ENCODE results near the gene SNUPN. TPM values are rescaled to one million over a fixed set of nuclear protein-coding genes. Genes with fewer than 3 reads are reported as not detected.
A peak's percentile ranks its signal among the peaks of the same experiment; 100 is the strongest.

Gene SNUPN
- 32.7 and 40.9 TPM in 2 replicates for total RNA-seq

DNA sequence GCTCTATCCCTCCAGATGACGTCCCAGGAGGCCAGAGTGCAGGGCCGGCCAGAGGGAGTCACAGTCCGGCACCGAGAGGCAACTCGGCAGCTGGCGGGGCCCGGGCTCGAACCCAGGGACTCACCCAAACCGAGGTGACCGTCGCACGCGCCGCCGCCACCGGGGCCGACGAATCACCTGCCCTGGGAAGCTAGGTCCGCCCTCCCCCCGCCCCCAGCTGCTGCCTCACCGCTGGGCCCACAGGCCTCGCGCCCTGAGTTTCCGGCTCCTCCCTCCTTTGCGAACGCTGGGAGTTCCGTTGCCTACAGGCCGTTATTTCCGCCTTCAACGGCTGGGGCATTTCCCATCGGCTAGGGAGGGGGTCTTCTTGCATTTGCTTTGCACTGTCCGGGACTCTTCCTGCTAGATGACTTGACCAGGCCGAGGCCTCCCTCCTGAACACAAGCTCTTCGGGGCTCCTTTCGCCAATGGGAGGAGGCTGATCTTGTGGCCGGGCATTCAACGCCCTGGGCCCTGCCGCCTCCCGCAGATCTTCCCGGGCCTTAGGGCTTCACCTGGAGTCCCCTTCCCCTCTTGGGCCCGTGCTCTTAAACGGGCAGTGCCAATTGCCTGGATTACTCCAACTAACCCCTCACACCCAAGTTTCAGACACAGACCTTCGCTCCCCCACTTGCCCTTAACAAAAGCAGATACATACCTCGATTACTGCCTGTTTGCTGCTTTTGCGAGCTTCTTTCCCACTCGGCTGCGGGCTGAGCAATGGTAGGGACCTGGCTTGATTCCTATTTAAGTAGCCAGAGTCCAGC, at the start of gene SNUPN:
Gene SNUPN, minus strand, starts transcription at position 184 of the 806 bp plus-strand sequence. CDS start 4,674 bp downstream, outside the sequence.
- intact Hi-C loops (cut with micrococcal nuclease): loop anchor here (1.0 to 10.0 kb wide), 6 partner anchors 15 to 841 kb away; partner anchors contain the start of genes CSK, IMP3, MAN2C1 and PTPN9
- Mint-ChIP-seq H3K4me3 (ENCODE audit: low read depth) (peak within 1 kb of the TSS; percentile 92), H3K27me3 (ENCODE audit: low read depth) (no peaks in the 10 kb centered on the region), H3K36me3 (ENCODE audit: low read depth) (peaks cover 14% of the 10 kb centered on the region), H3K27ac (peak within 1 kb of the TSS; percentile 97), H3K4me1 (ENCODE audit: low read depth) (peaks cover 33% of the 10 kb centered on the region), H3K9me3 (no peaks in the 10 kb centered on the region)
- DNase-seq (ENCODE audit: low spot score): peak; percentile 88

DNA sequence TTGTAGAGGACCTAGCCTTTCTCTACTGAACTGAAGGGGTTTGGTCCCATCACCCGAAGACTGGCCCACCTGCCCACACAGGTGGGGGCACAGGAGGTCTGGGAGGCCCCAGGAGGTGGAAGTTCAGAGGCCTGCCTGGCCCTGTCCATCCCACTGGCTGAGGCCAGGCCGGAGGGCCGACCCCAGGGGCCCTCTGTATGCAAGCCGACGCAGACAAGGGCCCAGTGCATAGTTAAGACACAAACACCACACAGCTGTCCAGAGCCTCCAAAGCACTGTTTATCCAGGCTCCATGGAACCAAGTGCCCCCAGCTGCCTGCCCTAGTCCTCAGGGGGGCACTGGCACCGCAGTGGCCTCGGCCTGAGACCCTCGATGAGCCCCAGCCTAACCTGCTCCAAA, 48.8 kb upstream of the SNUPN start:
- Mint-ChIP-seq H3K9me3 (no peaks in the 10 kb centered on the region), H3K36me3 (ENCODE audit: low read depth) (no peaks in the 10 kb centered on the region), H3K4me3 (ENCODE audit: low read depth) (no peak overlapping the region), H3K27ac (no peak overlapping the region), H3K4me1 (ENCODE audit: low read depth) (no peaks in the 10 kb centered on the region), H3K27me3 (ENCODE audit: low read depth) (no peaks in the 10 kb centered on the region)
- DNase-seq (ENCODE audit: low spot score): no peak
- intact Hi-C loops (cut with micrococcal nuclease): no loop called here

DNA sequence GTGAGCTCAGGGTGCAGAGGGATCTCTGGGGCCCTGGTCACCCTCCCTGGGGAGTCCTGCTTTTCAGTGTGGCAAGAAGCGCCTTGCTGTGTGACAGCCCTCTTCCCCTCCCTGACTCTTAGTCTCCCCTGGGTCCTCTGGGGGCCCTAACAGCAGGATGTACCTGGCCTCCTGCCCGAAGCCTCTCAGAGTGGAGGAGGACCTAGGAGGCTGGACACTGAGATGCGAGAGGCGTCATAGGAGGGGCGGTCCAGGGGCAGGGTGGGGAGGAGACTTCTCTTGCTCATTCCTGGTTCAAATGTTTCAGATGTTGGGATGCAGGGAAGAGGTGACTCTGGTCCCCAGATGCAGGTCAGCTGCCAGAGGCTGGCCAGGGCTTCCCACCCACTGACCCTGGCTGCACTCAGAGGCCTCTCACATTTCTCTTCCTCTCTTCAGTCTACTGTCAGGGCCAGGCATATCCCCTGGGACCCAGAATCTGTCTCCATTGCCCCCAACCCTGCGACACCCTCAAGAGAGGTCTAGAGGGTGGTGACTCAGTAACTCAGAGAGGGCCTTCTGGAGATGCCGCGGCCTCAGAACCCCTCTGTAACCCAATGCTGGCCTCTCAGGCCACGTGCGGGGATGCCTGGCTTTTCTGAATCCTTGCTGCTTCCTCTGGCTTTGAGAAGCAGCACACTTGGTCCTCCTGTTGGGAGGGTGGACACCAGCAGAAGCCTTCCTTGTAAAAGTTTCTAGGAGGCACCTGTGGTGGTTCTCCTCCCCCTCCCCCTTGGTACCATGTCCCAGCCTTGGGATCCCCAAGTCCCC, 48.1 kb upstream of the SNUPN start:
- intact Hi-C loops (cut with micrococcal nuclease): no loop called here
- DNase-seq (ENCODE audit: low spot score): no peak
- H3K27ac Mint-ChIP-seq: no peak overlapping the region
- H3K9me3 Mint-ChIP-seq: no peaks in the 10 kb centered on the region
- H3K36me3 Mint-ChIP-seq (ENCODE audit: low read depth): no peaks in the 10 kb centered on the region
- no peaks in the 10 kb centered on the region for H3K4me1 Mint-ChIP-seq (ENCODE audit: low read depth)
- H3K27me3 Mint-ChIP-seq (ENCODE audit: low read depth): no peaks in the 10 kb centered on the region
- H3K4me3 Mint-ChIP-seq (ENCODE audit: low read depth): no peak overlapping the region

DNA sequence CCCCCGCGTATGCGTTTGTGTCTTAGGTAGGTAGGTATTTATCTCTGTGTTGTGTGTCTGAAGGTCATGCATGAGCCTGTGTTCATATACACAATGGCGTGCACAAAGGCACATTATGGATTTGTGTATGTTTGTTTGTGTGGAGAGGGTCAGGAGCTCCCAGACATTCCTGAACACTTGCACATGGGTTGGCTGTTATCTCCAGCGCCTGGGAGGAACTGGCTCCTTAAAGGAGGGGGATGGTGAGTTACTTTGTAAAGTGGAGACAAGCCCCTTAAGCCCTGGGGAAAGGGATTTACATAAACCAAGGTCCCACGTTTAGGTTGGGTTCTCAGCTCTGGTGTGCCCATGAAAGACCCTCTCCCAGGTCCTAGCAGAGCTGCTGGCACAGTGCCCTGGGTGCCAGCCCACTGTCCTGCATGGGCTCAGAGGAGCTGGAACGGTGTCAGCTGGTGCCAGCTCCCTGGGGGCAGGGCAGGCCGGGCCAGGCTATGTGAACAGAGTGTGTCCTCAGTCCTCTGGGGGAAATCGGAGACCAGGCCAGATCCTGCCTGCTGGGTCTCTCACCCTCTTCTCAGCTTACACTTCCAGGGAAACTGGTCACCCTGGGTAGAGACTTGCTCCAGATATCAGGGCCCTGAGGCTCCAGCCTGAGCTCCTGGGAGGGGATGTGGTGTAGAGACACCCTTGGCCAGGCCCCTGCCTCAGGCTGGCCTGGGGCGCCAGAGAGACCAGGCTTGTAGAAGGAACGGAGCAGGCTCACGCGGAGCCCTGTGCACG, 47.3 kb upstream of the SNUPN start:
- H3K4me3 Mint-ChIP-seq (ENCODE audit: low read depth): no peak overlapping the region
- H3K27ac Mint-ChIP-seq: no peak overlapping the region
- intact Hi-C loops (cut with micrococcal nuclease): no loop called here
- no peaks in the 10 kb centered on the region for H3K27me3 Mint-ChIP-seq (ENCODE audit: low read depth)
- H3K36me3 Mint-ChIP-seq (ENCODE audit: low read depth): no peaks in the 10 kb centered on the region
- no peaks in the 10 kb centered on the region for H3K9me3 Mint-ChIP-seq
- H3K4me1 Mint-ChIP-seq (ENCODE audit: low read depth): no peaks in the 10 kb centered on the region
- DNase-seq (ENCODE audit: low spot score): no peak

DNA sequence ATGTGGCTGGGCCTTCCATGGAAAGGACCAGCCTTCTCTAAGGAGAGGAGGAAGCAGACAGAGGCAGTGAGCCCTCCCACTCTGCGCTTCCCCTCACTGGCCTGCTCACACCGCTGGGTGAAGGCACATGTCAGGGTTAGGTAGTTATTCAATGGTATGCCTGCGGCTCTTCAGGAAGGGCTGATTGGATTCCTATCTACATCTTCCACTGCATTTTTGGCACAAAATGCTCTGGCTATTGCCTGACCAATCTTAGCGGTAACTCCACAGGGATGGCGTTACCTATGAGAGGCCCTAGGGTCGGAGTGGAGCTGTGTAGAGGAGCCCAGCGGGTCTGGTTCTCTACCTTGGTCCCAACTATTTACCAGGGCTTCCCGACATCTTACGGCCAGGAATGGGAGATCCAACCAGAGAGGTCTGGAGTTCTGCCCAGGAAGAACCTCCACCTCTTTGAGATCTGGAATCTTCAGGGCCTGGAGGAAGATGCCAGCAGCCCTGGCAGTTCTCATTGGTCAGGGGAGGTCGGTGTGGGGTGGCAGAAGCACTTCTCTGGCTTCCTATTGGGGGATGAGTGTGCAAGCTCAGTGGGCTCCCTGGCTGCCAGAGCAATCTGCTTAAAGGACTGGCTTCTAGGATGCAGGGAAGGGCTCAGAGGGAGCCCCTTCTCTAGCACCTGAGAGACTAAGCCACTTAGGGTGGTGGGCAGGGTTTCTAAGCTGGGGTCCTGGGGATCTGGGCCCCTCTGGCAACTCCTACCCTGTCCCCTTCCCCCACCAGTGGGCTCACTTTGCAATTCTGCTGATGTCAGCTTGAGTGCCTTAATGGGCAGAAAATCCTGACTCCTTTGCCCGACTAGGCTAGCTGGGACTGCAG, 46.4 kb upstream of the SNUPN start:
- no peaks in the 10 kb centered on the region for H3K9me3 Mint-ChIP-seq
- intact Hi-C loops (cut with micrococcal nuclease): no loop called here

DNA sequence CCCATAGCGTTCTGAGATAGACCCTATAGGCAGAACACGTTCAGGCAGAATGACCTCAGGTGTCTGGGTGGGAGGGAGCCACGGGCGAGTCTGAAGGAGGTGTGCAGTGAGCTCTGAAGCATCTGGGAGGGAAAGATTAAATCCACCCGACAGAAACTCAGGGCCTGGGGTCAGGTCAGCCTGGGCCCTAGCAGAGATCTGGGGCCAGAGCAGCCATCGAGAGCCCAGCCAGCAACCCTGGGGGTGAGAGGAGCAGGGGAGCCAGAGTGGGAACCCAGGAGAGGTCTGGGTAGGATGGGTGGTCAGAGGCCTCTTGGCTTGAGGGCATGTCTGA, 44.3 kb upstream of the SNUPN start:
- DNase-seq (ENCODE audit: low spot score): no peak
- no peaks in the 10 kb centered on the region for H3K36me3 Mint-ChIP-seq (ENCODE audit: low read depth)
- no peak overlapping the region for H3K27ac Mint-ChIP-seq
- no peaks in the 10 kb centered on the region for H3K9me3 Mint-ChIP-seq
- no peaks in the 10 kb centered on the region for H3K27me3 Mint-ChIP-seq (ENCODE audit: low read depth)
- intact Hi-C loops (cut with micrococcal nuclease): no loop called here
- no peaks in the 10 kb centered on the region for H3K4me1 Mint-ChIP-seq (ENCODE audit: low read depth)
- no peak overlapping the region for H3K4me3 Mint-ChIP-seq (ENCODE audit: low read depth)

More for the DNA sequence above, 46.4 kb upstream of the SNUPN start:
- no peaks in the 10 kb centered on the region for H3K36me3 Mint-ChIP-seq (ENCODE audit: low read depth)
- no peak overlapping the region for H3K27ac Mint-ChIP-seq
- no peak overlapping the region for H3K4me3 Mint-ChIP-seq (ENCODE audit: low read depth)
- H3K27me3 Mint-ChIP-seq (ENCODE audit: low read depth): no peaks in the 10 kb centered on the region
- no peak for DNase-seq (ENCODE audit: low spot score)
- H3K4me1 Mint-ChIP-seq (ENCODE audit: low read depth): no peaks in the 10 kb centered on the region

DNA sequence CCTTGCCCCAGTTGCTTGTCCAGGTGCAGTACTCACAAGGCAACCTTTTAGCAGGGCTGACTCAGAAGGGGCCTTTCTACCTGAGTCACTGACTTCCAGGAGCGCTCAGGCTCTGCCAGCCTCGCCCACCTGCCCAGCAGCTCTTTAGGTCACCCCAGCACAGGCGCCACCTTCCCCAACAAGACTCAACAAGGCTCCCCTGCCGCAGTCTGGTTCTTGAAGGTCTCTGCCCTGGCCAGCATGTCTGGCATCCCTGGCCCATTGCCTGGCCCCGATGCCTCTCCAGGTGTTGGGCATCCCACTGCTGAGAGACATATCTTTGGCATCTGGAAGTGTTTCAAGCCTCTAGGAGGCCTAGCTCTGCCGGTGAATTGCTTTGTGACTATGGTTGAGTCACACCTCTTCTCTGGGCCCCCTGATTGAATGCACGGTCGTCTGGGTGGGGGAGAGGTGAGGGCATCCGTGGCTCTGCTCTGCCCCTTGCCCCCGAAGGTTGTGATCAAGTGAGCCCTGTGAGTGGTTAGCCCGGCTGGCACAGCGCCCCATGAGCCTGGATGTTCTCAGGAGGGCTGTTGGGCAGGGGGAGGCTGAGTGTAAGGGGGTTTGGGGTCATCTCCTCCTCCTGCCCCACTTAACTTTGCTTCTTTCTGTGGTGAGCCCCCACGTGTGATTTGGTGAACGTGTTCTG, 43.8 kb upstream of the SNUPN start:
- intact Hi-C loops (cut with micrococcal nuclease): no loop called here
- H3K4me1 Mint-ChIP-seq (ENCODE audit: low read depth): no peaks in the 10 kb centered on the region
- no peak for DNase-seq (ENCODE audit: low spot score)
- no peak overlapping the region for H3K27ac Mint-ChIP-seq
- H3K36me3 Mint-ChIP-seq (ENCODE audit: low read depth): no peaks in the 10 kb centered on the region
- H3K4me3 Mint-ChIP-seq (ENCODE audit: low read depth): no peak overlapping the region
- H3K9me3 Mint-ChIP-seq: no peaks in the 10 kb centered on the region
- H3K27me3 Mint-ChIP-seq (ENCODE audit: low read depth): no peaks in the 10 kb centered on the region

DNA sequence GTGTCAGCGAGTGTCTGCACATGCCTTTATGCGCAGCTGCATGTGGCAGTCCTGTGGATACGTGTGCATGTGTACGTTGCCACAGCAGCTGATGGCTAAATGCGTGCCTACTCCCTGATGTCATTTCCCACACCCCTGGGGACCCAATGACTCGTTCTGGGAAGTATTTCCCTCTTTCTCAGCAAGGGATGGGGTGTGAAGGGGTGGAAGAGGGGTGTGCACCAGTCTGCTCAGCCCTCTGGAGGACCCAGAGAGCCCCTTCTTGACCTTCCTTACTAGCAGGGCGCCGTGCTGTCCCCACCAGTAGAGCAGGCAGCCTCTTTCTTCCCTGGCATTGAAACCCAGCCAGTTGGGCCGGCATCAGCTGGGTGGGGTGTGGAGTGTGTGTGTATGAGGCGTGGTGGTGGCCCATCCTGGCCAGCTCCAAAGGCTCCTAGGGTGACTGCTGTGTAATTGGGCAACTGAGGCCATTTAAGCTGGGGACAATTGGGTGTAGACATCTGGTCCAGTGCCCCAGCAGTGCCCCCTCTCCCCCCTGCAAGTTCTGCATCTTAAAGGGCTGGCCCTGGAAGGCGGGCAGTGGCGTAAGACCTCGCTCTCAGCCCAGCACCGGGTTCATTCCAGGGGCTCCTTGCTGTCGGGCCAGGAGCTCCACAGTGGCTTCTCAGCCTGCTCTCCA, 41.4 kb upstream of the SNUPN start:
- no peaks in the 10 kb centered on the region for H3K27me3 Mint-ChIP-seq (ENCODE audit: low read depth)
- no peak overlapping the region for H3K4me3 Mint-ChIP-seq (ENCODE audit: low read depth)
- H3K27ac Mint-ChIP-seq: no peak overlapping the region
- no peaks in the 10 kb centered on the region for H3K4me1 Mint-ChIP-seq (ENCODE audit: low read depth)
- intact Hi-C loops (cut with micrococcal nuclease): no loop called here
- no peaks in the 10 kb centered on the region for H3K36me3 Mint-ChIP-seq (ENCODE audit: low read depth)
- DNase-seq (ENCODE audit: low spot score): no peak
- no peaks in the 10 kb centered on the region for H3K9me3 Mint-ChIP-seq

DNA sequence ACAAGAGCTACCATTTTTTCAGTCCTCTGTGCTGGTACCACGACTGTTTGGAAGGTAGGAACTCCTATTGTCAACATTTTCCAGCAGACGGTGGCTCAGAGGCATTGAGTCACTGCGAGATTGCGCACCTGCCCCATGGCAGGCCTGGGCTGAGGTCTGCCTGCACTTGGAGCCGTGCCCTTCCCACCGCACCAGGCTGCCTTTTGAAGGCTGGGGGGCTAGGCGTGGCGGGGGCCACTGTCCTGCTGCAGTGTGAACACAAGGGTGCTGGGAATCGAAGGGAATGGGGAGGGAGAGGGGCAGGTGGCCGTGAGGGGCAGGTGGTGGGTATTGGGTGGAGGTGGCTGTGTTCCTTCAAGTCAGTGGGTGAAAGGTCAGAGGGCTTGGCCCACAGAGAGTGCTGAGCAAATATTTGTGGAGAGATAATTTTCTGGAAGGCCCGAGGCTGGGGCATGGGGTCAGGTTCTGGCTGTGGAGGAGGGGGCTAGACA, 38.5 kb upstream of the SNUPN start:
- H3K27me3 Mint-ChIP-seq (ENCODE audit: low read depth): no peaks in the 10 kb centered on the region
- DNase-seq (ENCODE audit: low spot score): no peak
- H3K4me1 Mint-ChIP-seq (ENCODE audit: low read depth): no peaks in the 10 kb centered on the region
- H3K36me3 Mint-ChIP-seq (ENCODE audit: low read depth): no peaks in the 10 kb centered on the region
- intact Hi-C loops (cut with micrococcal nuclease): no loop called here
- H3K4me3 Mint-ChIP-seq (ENCODE audit: low read depth): no peak overlapping the region
- H3K9me3 Mint-ChIP-seq: no peaks in the 10 kb centered on the region
- no peak overlapping the region for H3K27ac Mint-ChIP-seq

DNA sequence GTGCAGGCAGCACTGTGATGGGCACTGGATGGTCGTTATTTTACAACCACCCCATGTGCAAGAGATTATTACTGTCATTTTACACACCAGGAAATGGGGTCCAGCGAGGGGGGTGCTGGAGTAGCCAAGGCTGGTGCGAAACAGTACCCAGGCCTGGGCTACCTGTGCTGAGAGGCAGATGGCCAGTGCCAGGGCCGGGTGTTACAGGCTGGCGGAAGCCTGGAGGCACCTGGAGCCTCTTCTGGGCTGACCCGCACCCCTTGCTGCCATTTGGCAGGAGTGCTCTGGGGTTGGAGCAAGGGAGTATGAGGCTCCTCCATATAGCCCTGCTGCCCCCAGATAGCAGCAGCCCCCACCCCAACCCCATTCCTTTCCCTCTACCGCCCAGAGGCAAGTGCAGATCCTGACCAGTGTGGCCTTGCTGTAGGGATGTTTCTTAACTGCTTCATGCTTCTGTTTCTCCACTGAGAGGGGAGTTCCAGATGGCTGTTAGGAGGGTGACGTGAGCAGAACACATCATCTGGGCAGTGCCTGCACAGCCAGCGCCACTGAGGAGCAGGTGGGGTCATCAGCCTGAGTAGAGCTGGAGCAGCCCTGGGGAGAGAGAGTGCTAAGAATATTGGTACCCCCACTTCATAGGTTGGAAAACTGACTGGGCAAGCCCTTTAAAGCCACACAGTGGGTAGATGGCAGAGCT, 37.4 kb upstream of the SNUPN start:
- intact Hi-C loops (cut with micrococcal nuclease): no loop called here
- no peak for DNase-seq (ENCODE audit: low spot score)
- no peak overlapping the region for H3K27ac Mint-ChIP-seq
- no peak overlapping the region for H3K4me3 Mint-ChIP-seq (ENCODE audit: low read depth)
- no peaks in the 10 kb centered on the region for H3K4me1 Mint-ChIP-seq (ENCODE audit: low read depth)
- no peaks in the 10 kb centered on the region for H3K36me3 Mint-ChIP-seq (ENCODE audit: low read depth)
- H3K9me3 Mint-ChIP-seq: no peaks in the 10 kb centered on the region
- H3K27me3 Mint-ChIP-seq (ENCODE audit: low read depth): no peaks in the 10 kb centered on the region

DNA sequence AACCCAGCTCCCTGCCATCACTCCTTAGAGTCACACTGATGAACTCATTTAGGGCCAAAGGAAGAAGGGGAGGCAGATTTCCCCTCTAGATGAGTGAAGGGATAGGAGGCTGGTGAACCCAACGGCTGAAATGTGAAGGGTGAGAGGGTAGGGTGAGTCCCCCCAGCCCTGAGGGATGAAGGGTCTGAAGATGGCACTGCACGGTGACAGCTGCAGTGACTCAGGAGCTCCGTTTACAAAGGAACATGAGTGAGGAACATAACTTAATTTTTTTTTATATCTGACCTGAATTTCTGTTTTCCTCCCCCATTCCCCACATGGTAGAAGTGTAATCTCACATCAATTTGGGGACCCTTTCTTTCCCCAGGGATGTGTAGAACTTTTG, 36.2 kb upstream of the SNUPN start:
- Mint-ChIP-seq H3K9me3 (no peaks in the 10 kb centered on the region), H3K4me3 (ENCODE audit: low read depth) (no peak overlapping the region), H3K27me3 (ENCODE audit: low read depth) (no peaks in the 10 kb centered on the region), H3K27ac (no peak overlapping the region), H3K4me1 (ENCODE audit: low read depth) (no peaks in the 10 kb centered on the region), H3K36me3 (ENCODE audit: low read depth) (no peaks in the 10 kb centered on the region)
- intact Hi-C loops (cut with micrococcal nuclease): no loop called here
- DNase-seq (ENCODE audit: low spot score): no peak

All from activated T-helper 2 cell treated with anti-CD3 and anti-CD28 coated beads, Interferon-gamma antibody, Interleukin-2, Interleukin-4, amounts not matched to agents 10 μg/mL and 5 μg/mL and 100 μg/mL, durations not matched to agents 14 hours and 24 hours and 36 hours (primary cell).